GM18868 (cell line): ENCODE results near the gene PGK1.
"Not testable (repeated sequence)": the region's sequence is repeated elsewhere in the genome, so short reads cannot be mapped to it uniquely, and the experiment has no call there.

Source experiments
- ATAC-seq: cut with Tn5 transposase; IDR thresholded peaks from one replicate; pipeline ENCODE4 v1.9.1; 2021; ENCODE audit warnings: mild to moderate bottlenecking, moderate library complexity; ENCODE audit not compliant: unreplicated experiment

Gene PGK1

GRCh38 chrX:78111140-78111931, 7.3 kb downstream of the PGK1 start:
- no peak for ATAC-seq

GRCh38 chrX:78116365-78116764, 12.3 kb downstream of the PGK1 start:
- no peak for ATAC-seq

- no peak for ATAC-seq
Observed at GRCh38 chrX:78116766-78117165, 12.7 kb downstream of the PGK1 start.

GRCh38 chrX:78118628-78119027, 14.6 kb downstream of the PGK1 start:
- no peak for ATAC-seq

GRCh38 chrX:78119521-78120227, 15.6 kb downstream of the PGK1 start:
- ATAC-seq = peak; percentile 43

GRCh38 chrX:78123190-78123589, 19.1 kb downstream of the PGK1 start:
- ATAC-seq = no peak

- no peak for ATAC-seq
Observed at GRCh38 chrX:78124307-78124706, 20.3 kb downstream of the PGK1 start.

GRCh38 chrX:78125148-78125547, 21.1 kb downstream of the PGK1 start:
- ATAC-seq = no peak

- ATAC-seq = not testable (repeated sequence)
Observed at GRCh38 chrX:78125781-78126180, 21.7 kb downstream of the PGK1 start.

GRCh38 chrX:78129714-78130113, 25.7 kb downstream of the PGK1 start:
- ATAC-seq = no peak

- no peak for ATAC-seq
Observed at GRCh38 chrX:78130396-78130795, 26.3 kb downstream of the PGK1 start.

- ATAC-seq = no peak
Observed at GRCh38 chrX:78131117-78131516, 27.1 kb downstream of the PGK1 start.

- ATAC-seq = no peak
Observed at GRCh38 chrX:78133238-78133960, 29.4 kb downstream of the PGK1 start.

- peak; percentile 95 for ATAC-seq
Observed at GRCh38 chrX:78139160-78140123, 35.4 kb downstream of the PGK1 start, which contains the start of gene TAF9B. TAF9B (minus strand) TSS chrX:78139650; CDS start chrX:78139611, 39 bp downstream.

GRCh38 chrX:78140206-78140605, 36.2 kb downstream of the PGK1 start:
- ATAC-seq = no peak

- not testable (repeated sequence) for ATAC-seq
Observed at GRCh38 chrX:78147002-78147540, 43.0 kb downstream of the PGK1 start.

- not testable (repeated sequence) for ATAC-seq
Observed at GRCh38 chrX:78157373-78157772, 53.3 kb downstream of the PGK1 start.

- not testable (repeated sequence) for ATAC-seq
Observed at GRCh38 chrX:78157846-78158245, 53.8 kb downstream of the PGK1 start.

GRCh38 chrX:78160711-78161110, 56.7 kb downstream of the PGK1 start:
- ATAC-seq = not testable (repeated sequence)

- ATAC-seq = not testable (repeated sequence)
Observed at GRCh38 chrX:78163175-78163574, 59.1 kb downstream of the PGK1 start.
